Measurements from ENCODE around the gene SRSF5.

GRCh38 chr14:69803753-69804152 is 36.8 kb downstream of the SRSF5 start:
- TF ChIP-seq REST (IDR thresholded peaks at IDR 0.05; ENCODE audit: insufficient read depth in 1 of 2, low read depth in 2 of 2, low read length in 2 of 2), result no peak
- TF ChIP-seq POLR2AphosphoS5 (IDR thresholded peaks at IDR 0.05; ENCODE audit: low read depth, low read length), result no peak
- no peak for TF ChIP-seq FOXP2 (optimal IDR thresholded peaks at IDR 0.05; ENCODE audit: borderline replicate concordance, extremely low read depth, extremely low read length, insufficient read depth)

Measured in PFSK-1 (cell line).